ENCODE results near the gene DSCAML1.

Gene DSCAML1

DNA sequence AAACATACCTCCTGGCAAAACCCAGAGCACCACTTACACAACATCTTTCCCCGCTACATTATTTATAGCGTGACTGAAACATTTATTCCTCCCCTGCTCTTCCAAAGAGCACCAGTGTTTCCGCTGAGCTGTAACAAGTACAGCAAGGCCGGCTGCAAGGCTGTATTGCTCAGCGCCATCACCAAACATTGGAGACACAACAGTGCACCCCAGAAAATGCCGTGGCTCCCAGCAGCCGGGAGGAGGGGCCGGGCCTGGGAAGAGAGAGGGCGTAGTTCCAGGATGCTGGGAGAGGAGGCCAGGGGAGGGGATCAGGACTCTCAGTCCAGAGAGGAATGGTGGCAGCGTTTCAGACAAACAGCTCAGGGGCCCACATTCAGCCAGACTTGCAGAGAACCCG, 133.2 kb downstream of the DSCAML1 start:
- peaks cover 3% of the 10 kb centered on the region; the same call in 1 of the 2 replicates for H3K27me3 ChIP-seq (ENCODE audit: low read depth)
- H3K4me1 ChIP-seq: no peaks in the 10 kb centered on the region
- H3K4me3 ChIP-seq: no peak overlapping the region
- in situ Hi-C loops (cut with MboI; ENCODE audit: low sequenced_read_pairs): no loop called here
- no peak for DNase-seq (ENCODE audit: low spot score in 2 of 2)
- no peaks in the 10 kb centered on the region for H3K9me3 ChIP-seq
- no peaks in the 10 kb centered on the region for H3K36me3 ChIP-seq (replicated peaks)

DNA sequence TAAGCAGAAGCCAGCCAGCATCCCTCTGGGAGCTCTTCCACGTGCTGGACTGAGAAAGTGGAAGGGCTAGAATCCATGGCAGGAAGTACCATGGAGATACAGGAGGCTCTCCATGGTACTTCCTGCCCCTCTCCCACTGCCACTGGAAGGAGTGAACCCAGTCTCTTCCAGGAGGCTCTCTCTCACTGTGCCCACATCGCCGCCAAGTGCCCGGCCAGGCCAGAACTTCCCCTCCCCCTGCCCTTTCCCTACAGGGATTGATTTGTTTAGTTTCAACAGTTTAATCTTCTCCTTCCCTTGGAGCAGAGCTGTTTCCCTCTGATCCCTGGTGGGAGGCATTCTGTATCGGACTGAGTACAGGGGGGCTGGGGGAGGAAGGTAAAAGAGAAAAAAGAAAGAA, 133.6 kb downstream of the DSCAML1 start:
- Histone ChIP-seq H3K4me1 (no peaks in the 10 kb centered on the region), H3K27me3 (ENCODE audit: low read depth) (peaks cover 3% of the 10 kb centered on the region; the same call in 1 of the 2 replicates), H3K9me3 (no peaks in the 10 kb centered on the region), H3K36me3 (replicated peaks) (no peaks in the 10 kb centered on the region), H3K4me3 (no peak overlapping the region)
- no peak for DNase-seq (ENCODE audit: low spot score in 2 of 2)
- in situ Hi-C loops (cut with MboI; ENCODE audit: low sequenced_read_pairs): no loop called here

DNA sequence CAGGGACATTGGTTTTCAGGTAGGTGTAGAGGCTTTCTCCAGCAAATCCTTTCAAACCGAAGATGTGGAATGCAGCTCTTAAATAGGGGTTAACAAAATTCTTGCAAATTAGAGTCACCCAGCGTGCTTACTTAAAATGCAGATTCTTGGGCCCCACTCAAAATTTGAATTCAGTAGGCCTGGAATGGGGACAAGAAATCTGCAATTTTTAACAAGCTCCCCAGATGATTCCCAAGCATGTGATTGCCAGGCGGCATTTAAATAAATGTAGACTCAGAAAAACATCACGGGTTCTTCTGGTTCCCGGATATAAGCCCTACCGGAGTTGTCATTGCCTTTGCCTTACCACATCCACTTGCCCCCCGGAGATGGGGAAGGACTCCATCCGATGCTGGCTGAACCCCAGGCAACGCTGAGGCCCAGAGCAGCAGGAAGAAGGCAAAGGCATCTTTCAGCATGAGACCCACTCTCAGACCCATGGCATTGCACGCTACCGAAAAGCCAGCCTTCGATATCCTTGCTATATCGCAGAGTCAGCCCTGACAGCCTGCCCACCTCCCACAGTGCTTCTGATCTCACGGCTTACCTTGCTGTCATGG, 134.2 kb downstream of the DSCAML1 start:
- Histone ChIP-seq H3K4me1 (no peaks in the 10 kb centered on the region), H3K9me3 (no peaks in the 10 kb centered on the region), H3K4me3 (no peak overlapping the region), H3K27me3 (ENCODE audit: low read depth) (peaks cover 5% of the 10 kb centered on the region; the same call in 1 of the 2 replicates), H3K36me3 (replicated peaks) (no peaks in the 10 kb centered on the region)
- no peak for DNase-seq (ENCODE audit: low spot score in 2 of 2)
- in situ Hi-C loops (cut with MboI; ENCODE audit: low sequenced_read_pairs): no loop called here

DNA sequence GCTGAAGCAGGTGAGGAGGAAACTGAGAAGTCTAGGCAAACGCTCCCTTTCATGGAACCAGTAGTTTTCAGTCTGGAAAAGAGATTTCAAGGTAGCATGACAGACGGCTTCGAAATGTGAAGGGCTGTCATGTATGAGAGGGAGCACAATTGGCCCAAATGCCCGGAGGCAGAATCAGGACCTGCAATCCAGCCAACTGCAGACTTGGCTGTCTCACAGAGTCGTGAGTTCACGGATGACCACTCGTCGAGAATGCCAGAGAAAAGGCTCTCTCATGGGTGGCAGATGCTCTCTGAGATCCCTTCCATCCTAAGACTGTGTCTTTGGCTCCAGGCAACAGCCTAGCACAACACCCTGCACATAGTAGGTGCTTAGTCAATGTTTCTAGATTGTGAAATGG, 134.8 kb downstream of the DSCAML1 start:
- in situ Hi-C loops (cut with MboI; ENCODE audit: low sequenced_read_pairs): no loop called here
- no peak for DNase-seq (ENCODE audit: low spot score in 2 of 2)
- Histone ChIP-seq H3K27me3 (ENCODE audit: low read depth) (peaks cover 11% of the 10 kb centered on the region; the same call in 1 of the 2 replicates), H3K9me3 (no peaks in the 10 kb centered on the region), H3K4me1 (no peaks in the 10 kb centered on the region), H3K4me3 (no peak overlapping the region), H3K36me3 (replicated peaks) (no peaks in the 10 kb centered on the region)

GRCh38 chr11:117658809-117659208, 138.2 kb downstream of the DSCAML1 start:
- no peak for DNase-seq (ENCODE audit: low spot score in 2 of 2)
- in situ Hi-C loops (cut with MboI; ENCODE audit: low sequenced_read_pairs): no loop called here
- H3K36me3 ChIP-seq (replicated peaks): no peaks in the 10 kb centered on the region

GRCh38 chr11:117657794-117658193, 139.2 kb downstream of the DSCAML1 start:
- Histone ChIP-seq H3K27me3 (ENCODE audit: low read depth) (peaks cover 28% of the 10 kb centered on the region), H3K9me3 (no peaks in the 10 kb centered on the region), H3K4me3 (no peak overlapping the region), H3K36me3 (replicated peaks) (no peaks in the 10 kb centered on the region), H3K4me1 (no peaks in the 10 kb centered on the region)
- no peak for DNase-seq (ENCODE audit: low spot score in 2 of 2)
- in situ Hi-C loops (cut with MboI; ENCODE audit: low sequenced_read_pairs): no loop called here

More at GRCh38 chr11:117658809-117659208, 138.2 kb downstream of the DSCAML1 start:
- H3K27me3 ChIP-seq (ENCODE audit: low read depth): peaks cover 26% of the 10 kb centered on the region
- no peaks in the 10 kb centered on the region for H3K9me3 ChIP-seq
- no peaks in the 10 kb centered on the region for H3K4me1 ChIP-seq
- no peak overlapping the region for H3K4me3 ChIP-seq

DNA sequence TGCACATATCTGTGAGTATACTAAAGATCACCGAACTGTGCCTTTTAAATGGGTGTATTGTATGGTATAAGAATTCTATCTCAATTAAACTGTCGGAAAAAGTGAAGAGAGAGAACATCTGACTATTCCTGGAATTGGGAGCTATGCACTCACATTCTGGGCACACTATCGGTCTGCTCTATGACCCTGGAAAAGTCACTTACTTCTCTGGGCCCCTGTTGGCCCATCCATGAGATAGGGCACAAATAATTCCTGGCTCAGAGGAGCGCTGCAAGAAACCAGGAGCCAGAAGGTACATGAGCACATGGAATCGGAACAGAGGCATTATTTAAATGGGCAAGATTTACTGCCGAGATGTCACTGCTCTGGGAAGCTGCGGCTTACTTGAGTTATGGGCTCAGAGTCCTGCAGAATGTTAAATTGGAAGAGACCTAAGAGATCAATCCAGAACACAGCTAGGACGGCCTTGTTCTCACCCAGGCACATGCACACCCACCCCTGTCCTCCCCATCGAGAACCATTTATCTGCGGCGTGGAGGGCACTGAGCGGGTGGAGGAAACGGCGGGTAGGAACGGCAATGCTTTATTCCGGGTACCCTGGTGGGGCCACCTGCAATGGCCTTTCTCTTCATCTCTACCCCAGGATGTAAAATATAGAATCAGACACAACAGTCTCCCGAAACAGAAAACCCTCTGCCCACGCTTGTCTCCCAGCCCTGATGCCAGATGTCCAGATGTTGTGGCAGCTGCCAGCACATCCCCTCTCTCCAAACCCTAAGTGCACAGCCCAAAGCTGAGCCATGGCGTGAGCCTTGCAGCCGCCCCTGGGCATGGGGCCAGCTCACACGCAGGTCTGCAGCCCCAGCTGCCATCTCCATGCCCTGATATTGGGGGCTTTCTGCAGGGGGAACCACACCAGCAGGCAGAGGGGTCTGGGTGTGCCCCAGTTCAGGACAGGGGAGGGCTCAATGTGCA, 142.4 kb downstream of the DSCAML1 start:
- in situ Hi-C loops (cut with MboI; ENCODE audit: low sequenced_read_pairs): no loop called here
- no peaks in the 10 kb centered on the region for H3K36me3 ChIP-seq (replicated peaks)
- DNase-seq (ENCODE audit: low spot score in 2 of 2): no peak
- H3K4me3 ChIP-seq: no peak overlapping the region
- no peaks in the 10 kb centered on the region for H3K4me1 ChIP-seq
- H3K27me3 ChIP-seq (ENCODE audit: low read depth): peaks cover 25% of the 10 kb centered on the region
- H3K9me3 ChIP-seq: no peaks in the 10 kb centered on the region

DNA sequence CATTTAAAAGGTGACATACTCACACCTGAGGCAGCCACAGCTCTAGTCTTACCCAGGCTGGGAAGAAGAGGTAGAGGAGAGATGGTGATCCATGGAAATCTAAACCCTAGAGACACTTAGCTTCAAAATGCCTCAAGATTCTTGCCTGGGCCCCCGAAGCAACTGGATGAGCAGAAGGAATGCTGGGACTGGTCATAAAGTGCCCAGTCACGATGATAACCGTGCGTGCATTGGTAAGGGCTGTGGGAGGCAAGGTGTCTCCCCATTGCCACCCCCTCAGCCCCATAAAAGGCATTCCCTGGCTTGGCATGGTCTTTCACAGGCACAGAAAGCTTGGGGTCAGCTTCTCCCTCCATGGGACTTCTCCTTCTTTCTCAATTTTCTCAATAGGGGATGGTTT, 144.5 kb downstream of the DSCAML1 start:
- Histone ChIP-seq H3K4me3 (no peak overlapping the region), H3K36me3 (replicated peaks) (no peaks in the 10 kb centered on the region), H3K4me1 (no peaks in the 10 kb centered on the region), H3K27me3 (ENCODE audit: low read depth) (peaks cover 20% of the 10 kb centered on the region), H3K9me3 (no peaks in the 10 kb centered on the region)
- DNase-seq (ENCODE audit: low spot score in 2 of 2): no peak
- in situ Hi-C loops (cut with MboI; ENCODE audit: low sequenced_read_pairs): no loop called here

- H3K4me3 ChIP-seq: no peak overlapping the region
- peaks cover 11% of the 10 kb centered on the region for H3K27me3 ChIP-seq (ENCODE audit: low read depth)
- in situ Hi-C loops (cut with MboI; ENCODE audit: low sequenced_read_pairs): no loop called here
- H3K4me1 ChIP-seq: no peaks in the 10 kb centered on the region
- H3K9me3 ChIP-seq: no peaks in the 10 kb centered on the region
- no peak for DNase-seq (ENCODE audit: low spot score in 2 of 2)
- no peaks in the 10 kb centered on the region for H3K36me3 ChIP-seq (replicated peaks)
Observed at GRCh38 chr11:117649296-117650055, 147.5 kb downstream of the DSCAML1 start.

DNA sequence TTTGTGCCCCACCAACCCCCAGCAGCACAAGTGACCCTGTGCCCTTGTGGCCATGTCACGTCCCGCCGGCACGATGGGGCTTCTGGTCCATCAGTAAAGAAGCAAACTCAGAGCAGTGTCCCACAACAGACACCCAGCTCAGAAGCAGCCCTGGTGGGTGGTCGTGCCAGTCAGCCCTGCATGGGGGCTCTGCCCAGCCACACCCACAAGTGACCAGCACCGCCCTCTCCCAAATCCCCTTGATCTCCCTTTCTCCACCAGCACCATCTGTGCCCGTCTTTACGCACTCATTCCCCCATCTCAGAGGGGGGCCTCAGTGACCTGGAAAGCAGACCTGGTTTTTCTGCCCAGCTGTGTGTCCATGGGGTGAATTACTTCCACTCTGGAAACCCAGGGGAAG, 149.1 kb downstream of the DSCAML1 start:
- Histone ChIP-seq H3K9me3 (no peaks in the 10 kb centered on the region), H3K4me1 (no peaks in the 10 kb centered on the region), H3K4me3 (no peak overlapping the region), H3K27me3 (ENCODE audit: low read depth) (peaks cover 12% of the 10 kb centered on the region; the same call in 1 of the 2 replicates), H3K36me3 (replicated peaks) (no peaks in the 10 kb centered on the region)
- no peak for DNase-seq (ENCODE audit: low spot score in 2 of 2)
- in situ Hi-C loops (cut with MboI; ENCODE audit: low sequenced_read_pairs): no loop called here

GRCh38 chr11:117647207-117647606, 149.8 kb downstream of the DSCAML1 start:
- in situ Hi-C loops (cut with MboI; ENCODE audit: low sequenced_read_pairs): no loop called here
- H3K36me3 ChIP-seq (replicated peaks): no peaks in the 10 kb centered on the region
- no peaks in the 10 kb centered on the region for H3K9me3 ChIP-seq
- no peak overlapping the region for H3K4me3 ChIP-seq
- peaks cover 17% of the 10 kb centered on the region; the same call in 1 of the 2 replicates for H3K27me3 ChIP-seq (ENCODE audit: low read depth)
- H3K4me1 ChIP-seq: no peaks in the 10 kb centered on the region
- no peak for DNase-seq (ENCODE audit: low spot score in 2 of 2)

DNA sequence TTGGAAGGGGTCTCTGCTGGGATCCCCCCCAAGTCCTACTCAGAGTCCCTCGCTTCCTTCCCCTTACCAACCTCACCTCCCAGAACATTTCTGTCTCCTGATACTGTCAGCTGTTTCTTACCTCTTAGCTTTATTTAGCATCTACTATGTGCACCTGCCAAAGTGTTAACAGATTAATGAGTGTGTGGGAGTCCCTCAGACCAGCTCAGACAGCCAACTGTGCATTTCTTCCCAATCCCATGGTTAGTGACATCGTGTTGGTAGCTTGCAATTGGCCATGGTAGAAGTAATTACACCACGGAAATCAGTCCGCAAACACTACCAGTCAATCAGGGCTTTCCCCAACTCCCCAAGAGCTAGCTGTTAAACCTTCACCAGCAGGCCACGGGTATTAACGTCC, 150.6 kb downstream of the DSCAML1 start:
- no peak for DNase-seq (ENCODE audit: low spot score in 2 of 2)
- H3K36me3 ChIP-seq (replicated peaks): no peaks in the 10 kb centered on the region
- H3K4me3 ChIP-seq: no peak overlapping the region
- peaks cover 21% of the 10 kb centered on the region for H3K27me3 ChIP-seq (ENCODE audit: low read depth)
- in situ Hi-C loops (cut with MboI; ENCODE audit: low sequenced_read_pairs): no loop called here
- no peaks in the 10 kb centered on the region for H3K4me1 ChIP-seq
- H3K9me3 ChIP-seq: no peaks in the 10 kb centered on the region

- in situ Hi-C loops (cut with MboI; ENCODE audit: low sequenced_read_pairs): no loop called here
- H3K9me3 ChIP-seq: no peaks in the 10 kb centered on the region
- H3K27me3 ChIP-seq (ENCODE audit: low read depth): peaks cover 21% of the 10 kb centered on the region
Observed at GRCh38 chr11:117644403-117645155, 152.4 kb downstream of the DSCAML1 start.

More at GRCh38 chr11:117644403-117645155, 152.4 kb downstream of the DSCAML1 start:
- DNase-seq (ENCODE audit: low spot score in 2 of 2): no peak
- H3K4me1 ChIP-seq: no peaks in the 10 kb centered on the region
- no peaks in the 10 kb centered on the region for H3K36me3 ChIP-seq (replicated peaks)
- no peak overlapping the region for H3K4me3 ChIP-seq

All from HAP-1 (cell line).